Stimulated activated CD8-positive, alpha-beta memory T cell treated with anti-CD3 and anti-CD28 coated beads, Interleukin-7, amount 100 ng/mL, for 4 hours (primary cell): ENCODE measurements around the gene ZEB1.

ENCODE experiments used
- DNase-seq, 2 donors: peaks; one replicate each; pipeline ENCODE4 v3.0.0-alpha.2; 2020; ENCODE audit warnings: low read depth in 2 of 2

ZEB1 gene

DNA sequence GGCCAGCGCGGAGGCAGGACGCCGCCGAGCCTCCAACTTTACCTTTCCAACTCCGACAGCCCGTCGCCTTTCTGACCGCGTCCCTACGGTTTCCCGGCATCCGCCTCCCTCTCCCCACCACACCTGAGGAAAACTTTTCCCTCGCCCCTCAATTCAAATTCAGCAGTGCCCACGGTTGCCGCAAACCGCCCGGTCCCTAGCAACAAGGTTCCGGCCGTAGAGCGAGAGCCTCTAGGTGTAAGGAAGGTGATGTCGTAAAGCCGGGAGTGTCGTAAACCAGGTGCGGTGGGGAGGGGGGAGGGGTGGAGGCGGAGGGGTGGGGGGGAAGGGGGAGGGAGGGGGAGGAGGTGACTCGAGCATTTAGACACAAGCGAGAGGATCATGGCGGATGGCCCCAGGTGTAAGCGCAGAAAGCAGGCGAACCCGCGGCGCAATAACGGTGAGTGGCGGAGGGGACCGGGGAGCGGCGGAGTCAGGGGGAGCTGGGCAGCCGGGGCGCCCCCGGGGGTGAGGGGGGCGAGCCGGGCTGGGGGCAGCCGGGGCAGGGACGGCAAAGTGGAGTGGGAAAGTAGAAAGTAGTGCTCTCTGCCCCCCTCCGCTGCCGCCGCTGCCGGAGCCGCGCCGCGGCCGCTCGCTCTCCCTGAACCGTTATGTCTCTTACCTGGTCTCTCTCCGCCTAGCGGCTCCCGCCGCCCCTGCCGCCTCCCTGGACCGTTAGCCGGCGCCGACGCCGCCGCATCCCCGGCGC lies at the start of gene ZEB1:
Gene ZEB1, plus strand, starts transcription at position 363 of the 748 bp plus-strand sequence. Its CDS starts 19 bp downstream, at position 382.
- DNase-seq, result peak; percentile 88 to 91

GRCh38 chr10:31270954-31271353 lies 48.1 kb upstream of the ZEB1 start:
- DNase-seq, result no peak

DNA sequence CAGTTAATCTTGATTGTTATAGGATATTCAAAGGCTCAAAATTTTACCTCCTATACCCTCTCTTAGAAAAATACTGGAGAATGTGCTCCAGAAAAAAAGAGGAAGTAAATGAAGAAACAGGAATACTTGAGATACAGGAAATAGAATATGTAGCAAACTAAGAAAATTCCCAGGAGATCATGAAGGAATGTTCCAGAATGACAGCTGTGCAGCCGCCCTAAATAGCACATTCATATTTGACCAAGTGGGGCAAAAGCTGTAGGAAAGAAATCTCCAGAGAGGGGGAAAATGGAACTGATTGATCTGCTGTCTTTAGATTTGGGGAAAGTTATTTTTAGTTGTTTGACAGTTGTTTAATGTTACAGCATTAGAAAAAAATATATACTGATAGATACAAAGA lies 46.2 kb upstream of the ZEB1 start:
- no peak for DNase-seq

DNA sequence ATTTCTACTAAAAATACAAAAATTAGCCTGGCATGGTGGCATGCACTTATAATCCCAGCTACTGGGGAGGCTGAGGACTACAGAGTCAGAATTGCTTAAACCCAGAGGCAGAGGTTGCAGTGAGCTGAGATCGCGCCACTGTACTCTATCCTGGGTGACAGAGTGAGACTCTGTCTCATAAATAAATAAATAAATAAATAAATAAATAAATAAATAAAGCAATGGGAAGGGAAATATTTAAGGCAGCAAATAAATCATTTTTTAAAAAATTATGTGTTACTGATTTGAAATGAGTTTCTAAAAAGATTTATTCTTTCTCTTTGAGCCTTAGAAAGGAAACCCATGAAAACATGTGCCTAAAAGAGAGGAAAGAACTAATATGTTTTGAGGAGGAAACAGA lies 45.2 kb upstream of the ZEB1 start:
- DNase-seq, result no peak

GRCh38 chr10:31274310-31274709 lies 44.7 kb upstream of the ZEB1 start:
- no peak for DNase-seq

- no peak for DNase-seq
Measured at GRCh38 chr10:31278279-31278941, 40.6 kb upstream of the ZEB1 start.

- DNase-seq, result no peak
Measured at GRCh38 chr10:31280972-31281371, 38.0 kb upstream of the ZEB1 start.

DNA sequence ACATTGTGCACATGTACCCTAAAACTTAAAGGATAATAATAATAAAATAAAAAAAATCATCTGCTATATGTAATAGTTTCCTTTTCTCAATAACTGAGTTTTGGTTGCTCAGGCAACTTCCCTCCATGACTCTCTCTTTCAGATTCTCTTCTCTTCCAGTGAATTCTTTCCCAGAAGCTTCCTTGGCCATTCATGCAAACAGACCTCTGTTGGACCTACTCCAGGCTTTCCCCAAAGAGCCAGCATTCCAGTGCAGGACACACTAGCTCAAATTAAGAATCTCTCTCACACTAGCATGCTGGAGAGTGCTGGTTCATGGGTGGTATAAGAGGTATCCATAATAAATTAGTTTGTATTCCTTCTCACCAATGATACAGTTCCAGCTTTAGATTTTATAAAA lies 31.0 kb upstream of the ZEB1 start:
- DNase-seq, result no peak

- no peak for DNase-seq
Measured at GRCh38 chr10:31288962-31289361, 30.1 kb upstream of the ZEB1 start.

DNA sequence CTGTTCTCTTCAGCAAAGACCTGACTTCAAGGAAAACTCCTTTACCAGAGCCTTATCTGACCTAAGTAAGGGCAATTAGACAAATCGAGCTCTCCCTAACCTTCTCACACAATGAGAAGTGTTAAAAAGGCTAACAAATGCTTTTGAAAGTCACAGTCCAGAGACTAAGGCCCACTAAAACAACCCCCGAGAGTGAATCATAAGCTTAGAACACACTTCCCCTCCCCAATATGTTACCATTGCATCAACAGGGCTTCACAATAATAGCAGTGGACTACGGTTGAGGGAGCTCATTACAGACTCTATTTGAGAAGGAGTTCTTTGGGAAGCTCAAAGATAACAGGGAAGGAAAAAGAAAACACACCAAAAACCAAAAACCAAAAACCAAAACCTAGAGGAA lies 28.6 kb upstream of the ZEB1 start:
- no peak for DNase-seq

- no peak for DNase-seq
Measured at GRCh38 chr10:31291123-31291522, 27.9 kb upstream of the ZEB1 start.

GRCh38 chr10:31294558-31294957 lies 24.5 kb upstream of the ZEB1 start:
- DNase-seq, result no peak

- DNase-seq, result no peak
Measured at GRCh38 chr10:31296754-31297153, 22.3 kb upstream of the ZEB1 start.

- DNase-seq, result no peak
Measured at GRCh38 chr10:31299119-31299518, 19.9 kb upstream of the ZEB1 start.

GRCh38 chr10:31303212-31303611 lies 15.8 kb upstream of the ZEB1 start:
- DNase-seq, result no peak

DNA sequence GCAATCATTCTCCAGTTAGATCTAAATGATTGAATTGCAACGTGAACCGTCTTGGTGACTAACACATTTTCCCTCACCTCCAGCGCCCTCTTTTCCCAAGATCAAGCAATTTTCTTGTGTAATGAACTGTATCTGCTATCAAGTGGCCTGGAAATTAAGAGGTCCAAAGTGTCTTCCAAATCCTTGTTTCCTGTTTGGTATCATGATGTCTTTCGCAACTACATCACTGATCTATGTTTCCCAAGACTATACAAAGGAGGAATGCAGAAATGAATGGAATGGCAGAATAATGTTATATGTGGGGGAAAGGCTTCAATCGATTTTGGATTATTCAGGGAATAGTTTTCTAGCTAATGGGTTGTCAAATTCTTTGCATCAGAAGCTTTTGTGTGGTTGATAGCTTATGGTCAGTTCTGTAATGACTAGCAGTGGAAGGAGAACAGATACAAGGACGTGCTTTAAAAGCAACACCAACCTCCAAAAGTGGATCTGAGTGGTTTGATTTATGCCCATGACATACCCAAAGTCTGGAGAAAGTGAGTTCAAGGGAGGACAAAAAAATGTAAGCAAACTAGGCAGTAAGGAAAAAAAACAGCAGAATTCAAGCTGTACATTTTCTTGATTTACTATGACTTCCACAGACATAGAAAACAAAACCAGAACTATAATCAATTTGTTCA lies 14.6 kb upstream of the ZEB1 start:
- DNase-seq, result no peak

- DNase-seq, result no peak
Measured at GRCh38 chr10:31313396-31313795, 5.6 kb upstream of the ZEB1 start.

GRCh38 chr10:31314256-31315150 lies 4.5 kb upstream of the ZEB1 start:
- no peak for DNase-seq

DNA sequence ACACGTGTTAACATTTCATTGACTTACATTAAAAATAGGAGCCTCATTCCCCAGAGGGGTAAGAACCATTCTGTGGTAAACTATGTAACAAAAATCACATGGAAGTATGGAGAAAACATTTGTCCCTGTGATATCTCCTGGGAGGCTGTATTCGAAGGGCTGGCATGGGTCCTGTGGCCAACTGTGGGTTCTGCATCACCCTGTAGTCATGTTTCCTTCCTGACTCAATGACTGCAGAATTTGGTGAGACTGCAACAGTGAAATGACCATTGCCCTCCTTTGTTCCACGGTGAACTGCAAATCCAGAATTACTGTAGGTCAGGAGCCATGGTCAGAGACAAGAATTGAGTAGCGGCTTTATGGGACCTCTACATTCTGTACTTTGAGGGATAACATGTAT lies 3.6 kb upstream of the ZEB1 start:
- no peak for DNase-seq

DNA sequence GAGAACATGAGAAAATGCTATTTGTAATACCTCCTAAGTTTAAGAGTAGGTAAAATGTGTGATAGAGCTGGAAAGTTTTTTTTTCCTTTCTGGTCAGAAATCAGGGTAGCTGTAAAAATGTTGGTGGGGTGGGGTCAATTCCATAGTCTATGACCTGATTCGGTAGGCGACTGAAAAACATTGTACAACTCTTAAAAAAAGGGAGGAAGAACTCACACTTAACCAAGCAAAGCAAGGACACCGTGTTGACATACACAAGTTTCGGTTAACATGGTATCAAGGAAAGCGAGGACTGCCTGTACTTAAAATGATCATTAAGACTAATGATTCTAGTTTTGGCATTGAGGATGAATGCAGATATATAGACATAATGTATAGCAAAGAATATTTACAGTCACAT lies 1.8 kb upstream of the ZEB1 start:
- DNase-seq, result no peak

DNA sequence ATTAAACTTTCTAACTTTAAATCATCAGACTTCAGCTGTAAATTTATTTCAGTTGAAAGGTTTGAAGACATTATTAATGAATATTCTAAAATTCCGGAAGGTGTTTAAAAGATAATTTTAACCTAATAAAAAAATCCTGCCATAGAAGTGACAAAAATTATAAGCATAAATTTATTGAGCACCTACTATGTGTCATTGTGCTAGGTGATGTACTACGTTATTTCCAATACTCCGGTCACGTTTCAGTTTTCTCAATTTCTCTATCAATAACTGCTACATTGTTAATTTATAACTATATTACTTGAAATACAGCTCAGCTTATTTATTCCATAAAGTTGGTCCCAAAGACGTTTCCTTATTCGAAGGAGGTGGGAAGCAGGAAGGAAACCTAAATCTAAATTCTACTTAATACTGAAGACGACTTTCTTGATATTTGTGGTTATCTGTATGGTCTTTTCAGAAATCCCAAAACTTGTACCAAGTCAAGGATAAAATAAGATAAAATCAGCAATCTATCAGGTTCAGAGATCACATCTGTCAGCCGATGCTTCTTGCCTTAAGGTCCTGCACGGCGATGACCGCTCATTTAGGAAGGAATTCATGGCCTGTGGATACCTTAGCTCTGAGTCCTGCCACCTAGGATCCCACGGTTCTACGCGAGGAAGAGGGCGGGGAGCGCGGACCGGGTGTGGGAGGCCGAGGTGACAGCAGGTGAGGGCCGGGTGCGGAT lies 1.2 kb upstream of the ZEB1 start:
- DNase-seq, result peak; percentile 71 to 73
